HG03457 (cell line): Measurements from ENCODE around the gene CPHXL2.

ENCODE experiments used
- ATAC-seq: cut with Tn5 transposase; IDR thresholded peaks from one replicate; pipeline ENCODE4 v1.9.1; 2021; ENCODE audit warnings: moderate number of reproducible peaks; ENCODE audit not compliant: unreplicated experiment

Gene CPHXL2

DNA sequence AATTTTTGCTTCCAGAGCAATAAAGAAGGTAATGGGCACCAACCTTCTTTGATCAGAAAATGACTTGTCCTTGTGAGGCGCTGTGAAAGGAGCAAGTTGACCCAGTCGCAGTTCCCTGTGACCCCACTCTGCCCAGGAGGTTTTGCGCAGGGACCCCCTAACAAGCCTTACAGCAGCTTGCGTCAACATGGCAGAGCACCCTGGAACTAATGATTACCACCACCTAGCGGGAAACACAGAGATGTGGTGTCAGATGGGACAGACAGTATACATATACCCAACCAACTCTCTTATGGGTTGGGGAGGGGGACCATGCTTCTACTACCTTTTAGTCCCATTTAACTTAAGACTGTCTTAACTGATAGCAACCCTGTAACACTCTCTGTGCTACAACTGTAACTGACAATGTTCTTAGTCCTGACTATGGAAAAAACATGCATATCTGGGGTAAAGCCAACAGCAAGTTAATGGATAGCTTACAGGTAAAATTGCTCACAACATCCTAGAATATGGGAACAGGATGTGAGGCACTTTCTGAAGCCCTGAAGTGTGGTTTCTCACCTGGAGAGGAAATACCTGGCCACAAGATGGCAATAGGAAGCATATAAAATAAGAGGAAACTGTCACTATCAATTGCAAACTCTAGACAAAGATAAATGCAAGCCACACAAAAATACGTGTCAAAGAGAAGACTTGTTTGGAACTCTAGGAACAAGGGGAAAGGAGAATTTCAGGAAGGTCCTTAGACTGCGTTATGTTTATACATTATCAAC, 32.4 kb downstream of the CPHXL2 start:
- no peak for ATAC-seq

DNA sequence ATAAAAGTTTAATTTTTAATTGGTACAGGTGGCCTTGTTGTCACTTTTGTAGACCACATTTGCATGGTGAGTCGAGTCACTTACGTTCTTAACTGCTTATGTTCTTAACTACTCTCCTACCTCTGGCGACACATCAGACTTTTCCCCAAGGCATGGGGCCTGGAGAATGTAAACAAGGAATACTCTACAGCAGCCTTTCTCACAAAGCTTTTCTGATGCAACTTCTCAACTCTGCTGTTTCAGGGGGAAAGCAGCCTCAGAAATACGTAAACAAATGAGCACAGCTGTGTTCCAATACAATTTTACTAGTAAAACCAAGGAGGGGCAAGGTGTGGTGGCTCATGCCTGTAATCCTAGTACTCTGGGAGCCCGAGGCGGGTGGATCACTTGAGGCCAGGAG, 36.2 kb downstream of the CPHXL2 start:
- no peak for ATAC-seq

DNA sequence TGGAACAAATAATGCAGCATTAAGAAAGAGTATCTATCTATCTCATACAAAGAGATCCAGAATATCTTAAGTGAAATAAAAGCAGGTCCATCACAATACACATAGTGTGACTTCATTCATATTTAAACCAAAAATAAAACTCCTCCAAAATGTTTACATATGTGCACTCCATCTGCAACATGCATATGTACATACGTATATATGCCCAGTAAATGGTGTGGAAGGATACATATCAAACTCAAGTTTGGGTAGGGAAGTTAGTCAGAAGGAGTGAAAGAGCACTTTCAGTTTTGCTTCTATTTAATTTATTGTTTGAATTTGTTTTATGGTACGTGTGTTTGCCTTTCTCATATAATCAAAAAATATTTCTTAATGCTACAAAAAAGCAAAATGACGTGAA, 41.8 kb downstream of the CPHXL2 start:
- ATAC-seq, result no peak

DNA sequence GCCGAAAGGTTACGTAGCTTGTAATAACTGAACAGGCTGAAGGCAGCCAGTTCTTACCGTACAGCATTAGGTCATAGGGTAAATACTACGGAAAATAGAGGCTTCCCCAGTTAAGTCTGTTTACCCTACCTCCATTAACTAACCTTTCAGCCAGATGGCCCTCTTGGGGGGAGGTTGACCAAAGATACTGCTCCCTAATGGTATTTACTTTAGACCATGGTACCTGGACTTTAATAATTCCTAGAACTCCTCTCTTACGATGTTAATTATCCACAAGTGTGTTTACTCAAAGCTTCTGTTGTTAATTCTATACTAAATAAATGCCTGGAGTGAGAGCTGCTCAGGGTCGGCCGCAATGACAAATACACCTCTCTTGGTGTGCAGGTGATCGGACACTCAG, 44.0 kb downstream of the CPHXL2 start:
- ATAC-seq, result no peak

DNA sequence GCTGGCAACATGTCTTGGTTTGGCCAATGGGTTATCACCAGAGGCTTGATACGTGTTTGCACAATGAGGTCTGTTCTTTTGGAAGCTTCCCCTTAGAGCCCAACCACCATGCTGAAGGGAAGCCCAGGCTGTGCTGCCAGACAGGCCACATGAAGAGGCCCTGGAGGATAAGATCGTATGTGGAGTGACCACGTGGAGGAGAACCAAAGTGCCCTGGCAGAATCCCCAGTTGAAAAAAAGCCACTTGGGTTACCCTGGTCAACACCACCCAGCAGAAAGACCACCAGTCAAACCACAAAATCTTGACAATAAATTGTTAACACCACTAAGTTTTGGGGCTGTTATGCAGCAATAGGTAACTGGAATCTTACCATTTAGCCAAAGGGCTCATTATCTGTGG, 46.8 kb downstream of the CPHXL2 start:
- ATAC-seq, result no peak

DNA sequence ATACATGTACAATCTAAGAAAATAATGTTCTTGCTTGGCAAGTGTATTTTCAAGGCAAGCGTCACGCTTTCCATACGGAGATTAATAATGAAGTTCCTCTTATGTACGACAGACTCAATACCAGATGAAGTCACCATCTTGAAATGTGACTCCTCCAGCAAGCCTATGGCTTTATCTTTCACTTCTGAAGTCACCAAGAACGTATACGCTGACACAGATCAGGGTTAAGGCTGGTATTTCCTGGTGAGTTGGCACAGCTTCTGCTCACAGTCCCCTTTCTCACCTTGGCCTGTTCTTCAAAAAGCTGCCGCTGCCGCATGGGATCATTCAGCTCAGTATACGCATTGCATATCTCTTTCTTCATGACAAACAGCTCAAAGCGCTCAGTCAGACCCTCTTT, 47.7 kb downstream of the CPHXL2 start:
- no peak for ATAC-seq

DNA sequence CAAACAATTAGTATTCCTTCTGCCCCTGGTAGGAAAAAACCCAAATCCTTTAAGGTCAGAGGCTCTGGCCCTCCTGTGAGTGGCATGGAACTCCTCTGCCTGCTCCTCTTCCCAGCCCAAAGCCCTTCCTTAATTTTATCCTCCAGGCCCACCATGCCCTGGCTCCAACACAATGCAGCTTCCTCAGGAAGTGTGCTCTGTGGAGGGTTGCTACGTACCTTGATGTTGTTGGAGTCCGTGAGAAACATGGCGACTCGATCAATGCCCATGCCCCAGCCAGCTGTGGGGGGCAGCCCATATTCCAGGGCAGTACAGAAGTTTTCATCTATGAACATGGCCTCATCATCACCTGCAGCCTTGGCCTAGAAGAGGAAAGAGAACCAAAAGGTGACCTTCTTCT, 48.5 kb downstream of the CPHXL2 start:
- ATAC-seq, result no peak

DNA sequence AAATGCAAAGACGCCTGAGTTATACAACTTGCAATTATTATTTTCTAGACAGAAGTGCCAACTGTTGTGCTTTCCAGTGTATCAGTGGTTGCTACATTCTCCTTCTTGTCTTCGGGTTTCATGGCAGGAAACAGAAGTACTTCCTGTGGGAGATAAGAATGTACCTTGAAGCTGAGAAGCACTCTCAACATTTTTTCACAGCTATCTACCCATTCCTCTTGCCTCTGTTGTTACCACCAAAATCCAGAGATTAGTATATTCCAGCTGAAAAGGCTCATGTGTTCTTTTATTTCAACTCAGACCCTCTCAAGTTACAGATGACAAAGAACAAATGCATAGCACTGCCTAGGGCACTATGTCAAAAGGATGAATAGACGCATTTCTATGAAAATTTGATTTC, 49.0 kb downstream of the CPHXL2 start:
- no peak for ATAC-seq

DNA sequence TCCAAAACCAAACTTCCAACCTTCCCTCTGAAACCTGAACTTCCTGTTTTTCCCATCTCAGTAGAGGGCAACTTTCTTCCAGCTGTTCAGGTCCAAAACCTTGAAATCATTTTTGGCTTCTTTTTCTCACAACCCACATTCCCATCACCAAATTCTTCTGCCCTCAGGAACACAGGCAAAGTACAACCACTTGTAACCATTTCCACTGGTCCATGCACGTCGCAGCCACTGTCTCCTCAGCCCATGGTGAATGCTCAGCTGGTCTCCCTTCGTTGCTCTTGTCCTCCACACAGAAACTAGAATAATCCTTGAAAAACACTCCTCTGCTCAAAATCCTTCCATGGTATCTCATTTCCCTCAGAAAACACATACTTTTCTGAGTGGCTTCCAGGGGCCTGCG, 50.0 kb downstream of the CPHXL2 start:
- no peak for ATAC-seq

DNA sequence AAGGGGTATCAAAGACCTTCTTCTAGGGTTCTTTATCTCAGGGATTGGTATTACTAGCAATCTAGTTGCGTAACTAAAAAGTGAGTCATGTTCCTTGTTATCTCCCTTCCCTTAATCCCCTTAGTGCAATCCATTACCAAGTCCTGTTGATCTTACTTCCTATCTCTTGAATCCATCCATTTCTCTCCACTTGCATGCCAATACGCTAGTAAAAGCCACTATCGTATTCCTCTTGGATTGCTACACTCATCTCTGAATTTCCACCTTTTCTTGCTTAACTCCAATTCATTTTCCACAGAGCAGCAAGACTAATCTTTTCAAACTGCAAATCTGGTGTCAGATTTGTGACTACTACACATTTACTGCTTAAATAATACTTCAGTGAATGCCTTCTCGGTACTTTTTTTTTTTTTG, 51.9 kb downstream of the CPHXL2 start:
- ATAC-seq, result no peak

DNA sequence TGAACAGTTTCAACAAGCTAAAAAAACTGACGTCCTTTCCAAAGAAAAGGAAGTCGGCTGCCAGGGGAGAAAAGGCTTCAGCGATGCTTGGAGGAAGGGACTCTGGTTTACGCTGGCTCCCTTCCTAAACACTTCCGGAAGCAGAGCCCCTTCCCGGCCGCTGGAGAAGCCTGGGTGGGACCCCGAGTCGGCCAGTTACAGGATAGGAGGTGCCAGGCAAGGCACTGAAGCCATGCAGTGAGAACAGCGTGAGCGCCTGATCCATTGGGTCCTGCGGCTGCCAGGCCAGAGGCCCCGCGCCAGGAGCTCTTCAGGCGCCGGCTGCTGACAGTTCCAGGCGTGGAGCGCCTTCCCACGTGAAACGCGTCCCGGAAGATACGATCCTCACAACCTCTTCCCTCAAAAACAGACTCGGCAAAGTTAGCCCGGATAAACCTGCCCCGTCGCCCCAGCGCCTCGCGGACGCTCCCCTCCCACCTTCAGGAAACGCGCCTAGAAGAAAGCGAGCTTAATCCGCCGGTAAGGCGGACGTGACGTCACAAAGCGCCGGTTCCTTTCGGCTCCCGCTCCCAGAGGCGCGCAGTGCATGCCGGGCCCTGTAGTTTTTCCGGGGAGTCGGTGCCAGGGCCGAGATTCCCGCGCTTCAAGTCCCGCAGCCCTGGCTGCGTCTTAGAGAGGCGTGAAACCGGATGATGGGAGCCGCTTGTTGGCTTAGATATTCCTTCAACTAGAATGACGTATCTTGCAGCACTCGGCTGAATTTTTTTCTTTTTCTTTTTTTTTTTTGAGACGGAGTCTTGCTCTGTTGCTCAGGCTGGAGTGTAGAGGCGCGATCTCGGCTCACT, 53.8 kb downstream of the CPHXL2 start, which contains the start of gene ADAT1:
Gene ADAT1 (minus strand): TSS at position 521 of the 845 bp plus-strand sequence. CDS start 2,482 bp downstream, outside the sequence.
- peak; percentile 95 for ATAC-seq

DNA sequence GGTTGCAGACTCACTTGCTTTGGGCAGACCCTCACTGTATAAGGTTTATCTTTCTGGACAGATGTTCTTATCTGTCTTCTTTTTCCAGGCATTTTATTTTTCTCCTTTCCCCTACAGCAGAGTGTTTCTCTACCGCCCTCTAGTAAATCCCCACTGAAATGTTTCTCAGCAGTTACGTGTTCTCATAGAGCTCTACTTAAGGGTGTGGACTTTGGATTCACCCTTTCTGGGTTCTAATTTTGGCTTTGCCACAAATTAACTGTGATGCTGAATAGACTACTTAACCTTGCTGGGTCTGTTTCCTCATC, 55.7 kb downstream of the CPHXL2 start:
- ATAC-seq, result no peak

DNA sequence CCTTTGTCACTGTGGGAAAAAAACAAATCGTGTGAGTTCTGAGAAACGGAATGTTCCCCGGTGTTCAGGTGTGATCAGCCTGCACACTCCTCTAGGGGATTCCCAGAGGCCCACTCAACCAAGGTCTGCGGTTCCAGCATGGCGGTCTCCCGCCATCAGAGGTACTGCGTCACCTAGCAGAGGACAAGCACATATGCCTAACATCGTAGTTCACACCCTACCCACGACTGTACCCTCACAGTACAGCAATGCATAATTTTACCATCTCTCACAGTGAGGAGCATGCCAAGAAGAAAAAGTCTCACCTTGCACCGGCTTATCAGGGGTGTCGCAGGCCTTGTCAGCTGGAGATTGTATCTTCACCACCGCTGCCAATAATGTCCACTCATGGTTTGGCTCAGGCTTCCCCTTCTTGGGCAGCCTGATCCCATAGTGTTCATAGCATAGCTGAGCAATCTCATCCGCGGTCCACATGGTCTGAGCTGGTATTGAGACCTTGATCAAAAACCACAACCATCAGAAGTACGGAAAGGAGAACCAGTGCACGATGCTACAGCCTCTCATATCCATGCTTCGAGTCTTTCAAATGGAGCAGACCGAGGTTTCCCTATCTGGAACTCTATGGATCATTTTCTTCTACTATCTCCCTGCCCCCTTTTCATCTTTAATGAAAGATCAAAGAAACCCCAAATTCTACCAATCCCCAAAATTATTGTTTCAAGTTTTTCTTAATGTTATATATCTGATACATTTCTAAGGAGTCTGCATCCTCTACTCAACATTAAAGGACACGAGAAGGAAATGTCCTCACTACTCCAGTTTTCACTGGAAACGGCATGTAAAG, 56.3 kb downstream of the CPHXL2 start:
- ATAC-seq, result no peak

DNA sequence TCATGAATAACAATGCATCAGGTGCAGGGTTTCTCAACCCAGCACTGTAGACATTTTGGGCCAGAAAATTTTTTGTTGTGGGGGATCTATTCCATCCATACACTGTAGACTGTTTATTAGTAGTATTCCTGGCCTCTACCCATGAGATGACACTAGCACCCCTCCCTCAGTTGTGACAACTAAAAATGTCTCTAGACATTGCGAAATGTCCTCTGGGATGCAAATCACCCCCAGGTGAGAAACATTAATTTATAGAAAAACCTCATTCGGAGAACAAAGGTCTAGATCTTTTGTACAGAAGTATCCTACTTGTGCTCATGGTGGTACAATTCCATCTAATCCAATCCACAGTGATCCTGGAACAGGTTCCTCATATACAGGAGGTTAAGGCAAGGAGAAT, 58.0 kb downstream of the CPHXL2 start:
- ATAC-seq, result no peak

DNA sequence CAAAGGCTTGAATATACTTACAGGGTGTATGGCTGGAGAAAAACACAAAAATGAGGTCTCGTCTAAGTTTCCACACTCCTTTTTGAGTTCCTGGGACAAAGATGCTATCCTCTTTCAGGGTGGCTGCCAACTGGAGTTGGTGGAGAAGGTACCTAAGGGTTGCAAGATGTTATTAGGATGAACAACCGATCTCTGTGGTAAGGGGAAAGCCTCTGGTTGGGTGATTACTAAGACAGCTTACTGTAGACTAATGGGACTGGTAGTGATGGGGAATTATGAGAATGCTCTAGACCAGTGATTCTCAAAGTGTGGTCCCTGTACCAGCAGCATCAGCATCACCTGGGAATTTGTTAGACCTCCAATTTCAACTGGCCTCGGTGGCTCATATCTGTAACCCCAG, 59.7 kb downstream of the CPHXL2 start:
- no peak for ATAC-seq

DNA sequence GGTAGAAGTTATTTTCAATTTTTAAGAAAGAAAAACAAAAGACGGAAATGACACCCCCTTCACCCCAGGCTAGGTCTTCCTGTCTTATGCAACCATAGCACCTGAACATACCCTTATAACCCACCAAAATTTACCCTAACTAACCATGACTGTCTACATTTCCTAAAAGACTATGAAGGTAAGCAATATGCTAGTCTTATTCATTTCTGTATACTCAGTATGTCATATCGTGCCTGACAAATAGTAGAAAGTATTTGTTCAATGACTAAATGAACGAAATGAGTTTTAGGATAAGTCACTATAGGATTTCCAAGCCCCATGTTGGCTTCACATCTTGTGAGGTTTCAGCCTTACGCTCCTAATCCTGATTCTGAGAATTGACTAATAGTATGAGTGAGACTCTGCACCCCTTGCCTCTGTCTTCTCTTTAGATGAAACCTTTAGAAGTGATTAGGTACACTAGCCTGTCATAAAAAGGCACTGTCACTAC, 60.2 kb downstream of the CPHXL2 start:
- ATAC-seq, result no peak

DNA sequence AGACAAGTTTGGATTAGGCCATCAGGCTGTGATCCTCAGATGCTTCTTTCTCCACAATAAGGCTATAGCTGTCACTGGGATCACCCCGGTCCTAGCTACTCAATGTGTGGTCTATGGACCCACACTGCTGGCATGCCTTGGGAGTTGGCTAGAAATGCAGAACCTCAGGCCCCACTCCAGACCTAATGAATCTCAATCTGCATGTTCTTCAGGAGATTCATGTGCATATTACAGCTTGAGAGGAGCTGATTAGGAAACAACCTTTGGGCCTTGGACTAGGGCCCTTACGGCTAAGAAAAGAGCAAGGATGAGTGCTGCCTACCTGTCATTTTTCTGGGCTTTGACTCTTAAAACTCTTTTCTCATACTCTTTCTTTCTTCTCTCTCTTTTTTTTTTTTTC, 61.2 kb downstream of the CPHXL2 start:
- no peak for ATAC-seq

DNA sequence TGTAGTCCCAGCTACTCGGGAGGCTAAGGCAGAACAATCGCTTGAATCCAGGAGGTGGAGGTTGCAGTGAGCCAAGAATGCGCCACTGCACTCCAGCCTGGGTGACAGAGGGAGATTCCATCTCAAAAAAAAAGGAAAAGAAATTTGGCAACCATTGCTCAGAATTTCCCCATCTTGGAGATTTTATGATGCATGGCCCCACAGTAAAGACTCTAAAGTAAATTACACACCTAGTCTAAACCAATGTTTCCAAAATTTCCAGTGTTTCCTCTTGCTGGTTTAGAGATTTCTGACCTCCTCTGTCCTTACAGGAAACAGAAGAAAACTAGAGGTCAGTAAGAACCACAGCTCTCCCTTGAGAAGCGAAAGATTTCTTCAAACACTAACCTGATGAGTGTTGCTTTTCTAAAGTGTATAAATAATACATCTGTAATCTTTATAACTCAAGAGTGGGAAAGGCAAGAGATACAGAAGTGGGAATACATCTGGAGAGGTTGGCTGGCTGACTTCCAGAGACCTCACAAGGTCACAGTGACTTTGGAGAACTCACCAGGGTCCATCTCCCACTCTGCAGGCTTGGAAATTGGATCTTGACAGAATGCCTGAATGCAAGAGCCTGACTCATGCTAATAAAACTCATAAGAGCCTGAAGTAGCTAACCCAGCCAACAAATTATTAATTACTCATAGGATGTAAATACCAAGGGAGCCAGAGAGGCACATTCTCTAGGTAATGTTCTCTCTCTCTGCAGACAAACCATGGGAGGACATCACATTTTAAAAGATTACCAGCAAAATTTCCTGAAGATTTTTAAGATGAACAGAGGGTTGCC, 62.5 kb downstream of the CPHXL2 start:
- no peak for ATAC-seq
